Posterior vena cava (tissue), 2 donors: ENCODE data around the gene FLRT2. TPM values are rescaled to one million over a fixed set of nuclear protein-coding genes. Genes with fewer than 3 reads are reported as not detected.

Experiments
- DNase-seq: peaks from one replicate; pipeline ENCODE4 v3.0.0-alpha.2; 2020; ENCODE audit warnings: low spot score
- intact Hi-C, 2 donors: fragments of 100-400 bp; cut with DNase I; formaldehyde crosslinking; loops; one replicate each; pipeline versions ENCODE4 v1.14.1 to v1.14.2; 2022 to 2023
- total RNA-seq, 2 donors: library from RNA; stranded (reverse); fragmentation: NEBNext Ultra II Directional; extraction: Animal tissue kit (Norgen Biotek cat#: 25700); gene quantifications; one replicate each; pipeline ENCODE4 v1.2.1, GENCODE V29; 2021
- donor health status: DM: yes; HTN: yes; CAD: no.
- donor health status: DM: yes; HTN: yes; CAD: no.

The FLRT2 gene
- total RNA-seq, 2 donors from 2014 or later = 16.1 to 59.6 TPM

GRCh38 chr14:85701763-85702162 lies 171.8 kb downstream of the FLRT2 start:
- DNase-seq = no peak
- intact Hi-C loops = loop anchor here in 1 of 2 donors (5.0 kb wide), 1 partner anchor 456 kb away; no protein-coding TSS in a partner anchor

- no peak for DNase-seq
- intact Hi-C loops = loop anchor here in 1 of 2 donors (5.0 kb wide), 1 partner anchor 455 kb away; no protein-coding TSS in a partner anchor
Observed at GRCh38 chr14:85702191-85702590, 172.2 kb downstream of the FLRT2 start.

- intact Hi-C loops = loop anchor here in 1 of 2 donors (5.0 kb wide), 1 partner anchor 454 kb away; no protein-coding TSS in a partner anchor
- DNase-seq = no peak
Observed at GRCh38 chr14:85702997-85703396, 173.1 kb downstream of the FLRT2 start.
